GM18519 (cell line): Measurements from ENCODE around the gene SLC52A1.

Experiments
- ATAC-seq: cut with Tn5 transposase; IDR thresholded peaks from one replicate; pipeline ENCODE4 v1.9.1; 2021; ENCODE audit warnings: mild to moderate bottlenecking, moderate library complexity; ENCODE audit not compliant: unreplicated experiment, low FRiP score

SLC52A1 gene

GRCh38 chr17:4997302-4998026 lies 37.8 kb downstream of the SLC52A1 start, which contains the start of the genes INCA1 and KIF1C:
Gene INCA1 (minus strand): TSS chr17:4997522. CDS start chr17:4994437, 3,085 bp downstream.
Gene KIF1C (plus strand): TSS chr17:4997950. CDS start chr17:5000247, 2,297 bp downstream.
- ATAC-seq = peak; percentile 70

- ATAC-seq = no peak
Measured at GRCh38 chr17:4994081-4994595, 41.1 kb downstream of the SLC52A1 start.

GRCh38 chr17:4987767-4988567 lies 47.3 kb downstream of the SLC52A1 start:
- no peak for ATAC-seq

- no peak for ATAC-seq
Measured at GRCh38 chr17:4986951-4987766, 48.1 kb downstream of the SLC52A1 start, which contains the start of gene CAMTA2. Gene CAMTA2 (minus strand): TSS chr17:4987675. CDS start chr17:4986222, 1,453 bp downstream.

- ATAC-seq = no peak
Measured at GRCh38 chr17:4986403-4986802, 48.8 kb downstream of the SLC52A1 start.
